GM23248 (cell line): ENCODE results near the gene CCDC175. TPM values are rescaled to one million over a fixed set of nuclear protein-coding genes. Genes with fewer than 3 reads are reported as not detected.

Experiments
- DNase-seq: peaks from one replicate; pipeline ENCODE4 v3.0.0-alpha.2; 2015
- H2AFZ ChIP-seq: fragments of 200-600 bp; sonication (generic); 2 replicates; pipeline ENCODE4 v1.6.1; 2016; ENCODE audit warnings: antibody characterized with exemption
- H3F3A ChIP-seq: fragments of 200-600 bp; sonication (generic); 2 replicates; pipeline ENCODE4 v1.6.1; 2016; ENCODE audit warnings: mild to moderate bottlenecking, antibody characterized with exemption, mixed run types; ENCODE audit not compliant: insufficient read depth
- H3K27ac ChIP-seq: fragments of 200-600 bp; sonication (generic); 2 replicates; pipeline ENCODE4 v1.5.1; 2016; ENCODE audit warnings: mild to moderate bottlenecking
- H3K27me3 ChIP-seq: fragments of 200-600 bp; sonication (generic); replicated peaks from 2 replicates; pipeline ENCODE4 v1.6.1; 2016; ENCODE audit warnings: mild to moderate bottlenecking; ENCODE audit not compliant: insufficient read depth
- H3K36me3 ChIP-seq: fragments of 200-600 bp; sonication (generic); 2 replicates; pipeline ENCODE4 v1.6.1; 2016; ENCODE audit warnings: low read depth, mild to moderate bottlenecking
- H3K4me1 ChIP-seq: fragments of 200-600 bp; sonication (generic); 2 replicates; pipeline ENCODE4 v1.6.1; 2016; ENCODE audit warnings: mild to moderate bottlenecking; ENCODE audit not compliant: insufficient read depth
- H3K4me2 ChIP-seq: fragments of 200-600 bp; sonication (generic); one replicate; pipeline ENCODE4 v1.6.1; 2016; ENCODE audit warnings: mild to moderate bottlenecking; ENCODE audit not compliant: unreplicated experiment
- H3K4me3 ChIP-seq: fragments of 200-600 bp; sonication (generic); 2 replicates; pipeline ENCODE4 v1.5.1; 2016; ENCODE audit warnings: mild to moderate bottlenecking
- H3K79me2 ChIP-seq: fragments of 200-600 bp; sonication (generic); 2 replicates; pipeline ENCODE4 v1.6.1; 2016; ENCODE audit warnings: mild to moderate bottlenecking; ENCODE audit not compliant: insufficient read depth
- H3K9ac ChIP-seq: fragments of 200-600 bp; sonication (generic); 2 replicates; pipeline ENCODE4 v1.6.1; 2016; ENCODE audit warnings: mild to moderate bottlenecking
- H3K9me2 ChIP-seq: fragments of 200-600 bp; sonication (generic); 2 replicates; pipeline ENCODE4 v1.6.1; 2016; ENCODE audit warnings: mixed run types, mild to moderate bottlenecking, moderate library complexity; ENCODE audit not compliant: insufficient read depth
- H3K9me3 ChIP-seq: fragments of 200-600 bp; sonication (generic); one replicate; pipeline ENCODE4 v1.6.1; 2017; ENCODE audit warnings: low read depth
- H4K20me1 ChIP-seq: fragments of 200-600 bp; sonication (generic); 2 replicates; pipeline ENCODE4 v1.6.0; 2016; ENCODE audit not compliant: insufficient read depth
- EZH2 ChIP-seq: fragments of 200-600 bp; sonication (generic); IDR thresholded peaks from 2 replicates; pipeline ENCODE4 v1.6.1; 2018; ENCODE audit warnings: antibody characterized with exemption, mild to moderate bottlenecking; ENCODE audit not compliant: insufficient read depth, poor library complexity, severe bottlenecking
- EZH2phosphoT487 ChIP-seq: fragments of 200-600 bp; sonication (generic); IDR thresholded peaks from 2 replicates; pipeline ENCODE4 v1.6.1; 2018; ENCODE audit warnings: antibody characterized with exemption, moderate library complexity, mild to moderate bottlenecking, low read depth; ENCODE audit not compliant: insufficient read depth
- WGBS, 2 experiments: methylation state at CpG; one replicate each; pipeline ENCODE4 v1.1.6; 2015 to 2017; ENCODE audit warnings: low lambda C conversion rate in 2 of 2, low coverage in 1 of 2; ENCODE audit errors: missing lambda C conversion rate in 2 of 2; 5-methylcytosine and 5-hydroxymethylcytosine counted together
- in situ Hi-C: fragments of 300-500 bp; cut with MboI; formaldehyde crosslinking; loops from 2 replicates; pipeline ENCODE4 v1.15.0; 2020
- polyA plus RNA-seq: library from polyadenylated mRNA; unstranded; fragments of >200 nt; fragmentation: Nextera tagmentation; extraction: Ambion mirVana; gene quantifications from 2 replicates; pipeline ENCODE4 v1.2.1, GENCODE V29; 2016
- total RNA-seq: library from RNA; depleted of rRNA; stranded (reverse); fragments of >200 nt; shearing (Covaris generic); gene quantifications from 2 replicates; pipeline ENCODE4 v1.2.3, GENCODE V29; 2014

The CCDC175 gene
- total and polyA plus RNA-seq, 2 experiments from 2014 or later, result not detected

DNA sequence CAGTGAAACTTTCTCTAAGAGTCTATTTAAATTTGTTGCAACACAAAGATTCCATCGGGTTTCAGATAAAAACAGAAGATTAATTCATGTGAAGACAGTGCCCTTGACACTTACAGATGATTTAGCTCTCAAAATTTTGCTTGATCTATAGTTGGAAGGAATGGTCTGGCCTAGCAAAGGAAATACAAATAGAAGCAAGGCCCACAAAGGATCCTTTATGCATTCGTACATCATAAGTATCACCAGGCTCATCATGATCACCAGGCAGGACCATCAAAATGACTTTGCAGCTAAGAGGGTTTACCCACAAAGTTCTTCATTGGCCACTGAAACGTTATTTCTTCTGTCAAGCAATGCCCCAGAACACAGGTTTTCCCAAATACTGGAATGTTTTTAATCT is 67.5 kb downstream of the CCDC175 start:
- in situ Hi-C loops, result no loop called here

DNA sequence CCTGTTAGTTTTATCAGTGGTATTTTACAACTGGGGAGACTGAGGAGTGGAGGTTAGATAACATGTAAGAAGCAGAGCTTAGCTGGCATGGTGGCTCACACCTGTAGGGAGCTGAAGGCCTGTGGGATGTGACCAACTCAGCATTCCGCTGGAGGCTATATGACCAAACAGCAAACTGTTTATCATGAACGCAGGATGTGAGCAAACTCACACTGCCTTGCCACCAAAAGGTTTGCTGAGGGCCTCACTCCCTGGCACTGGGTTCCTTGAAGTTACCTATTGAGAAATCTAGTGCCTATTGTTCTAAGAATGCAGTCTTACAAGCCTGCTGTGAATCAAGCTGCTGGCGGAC is 68.9 kb downstream of the CCDC175 start:
- in situ Hi-C loops, result no loop called here
- TF ChIP-seq EZH2, result no peak
- no peak for TF ChIP-seq EZH2phosphoT487
- no peaks in the 10 kb centered on the region for H3K79me2 ChIP-seq
- H3K9ac ChIP-seq, result no peak overlapping the region
- 81 to 90% methylated on average over 3 of the region's 3 CpGs for WGBS, 2 experiments
- H3K36me3 ChIP-seq, result peaks cover 20% of the 10 kb centered on the region; the same call in 1 of the 2 replicates
- H3F3A ChIP-seq, result 0 out of 2 replicates have a peak, but pooled peaks cover 6% of the 10 kb centered on the region
- H4K20me1 ChIP-seq, result no peaks in the 10 kb centered on the region
- DNase-seq, result no peak
- no peak overlapping the region for H3K4me3 ChIP-seq
- H3K4me2 ChIP-seq, result no peak overlapping the region
- no peaks in the 10 kb centered on the region for H3K27me3 ChIP-seq
- no peaks in the 10 kb centered on the region for H3K9me2 ChIP-seq
- H3K27ac ChIP-seq, result no peak overlapping the region
- no peak overlapping the region for H2AFZ ChIP-seq
- no peaks in the 10 kb centered on the region for H3K9me3 ChIP-seq
- H3K4me1 ChIP-seq, result no peaks in the 10 kb centered on the region

More for the DNA sequence above, 67.5 kb downstream of the CCDC175 start:
- H4K20me1 ChIP-seq, result no peaks in the 10 kb centered on the region
- no peak overlapping the region for H3K4me2 ChIP-seq
- no peak for TF ChIP-seq EZH2
- H3K9me2 ChIP-seq, result no peaks in the 10 kb centered on the region
- no peak overlapping the region for H3K4me3 ChIP-seq
- DNase-seq, result no peak
- H3K4me1 ChIP-seq, result no peaks in the 10 kb centered on the region
- H3K36me3 ChIP-seq, result peaks cover 9% of the 10 kb centered on the region; the same call in 1 of the 2 replicates
- H3K9ac ChIP-seq, result no peak overlapping the region
- H2AFZ ChIP-seq, result no peak overlapping the region
- 52 to 54% methylated on average over 3 of the region's 3 CpGs for WGBS, 2 experiments
- no peaks in the 10 kb centered on the region for H3K79me2 ChIP-seq
- H3K27me3 ChIP-seq, result no peaks in the 10 kb centered on the region
- H3K27ac ChIP-seq, result no peak overlapping the region
- H3K9me3 ChIP-seq, result no peaks in the 10 kb centered on the region
- H3F3A ChIP-seq, result 0 out of 2 replicates have a peak, but pooled peaks cover 6% of the 10 kb centered on the region

DNA sequence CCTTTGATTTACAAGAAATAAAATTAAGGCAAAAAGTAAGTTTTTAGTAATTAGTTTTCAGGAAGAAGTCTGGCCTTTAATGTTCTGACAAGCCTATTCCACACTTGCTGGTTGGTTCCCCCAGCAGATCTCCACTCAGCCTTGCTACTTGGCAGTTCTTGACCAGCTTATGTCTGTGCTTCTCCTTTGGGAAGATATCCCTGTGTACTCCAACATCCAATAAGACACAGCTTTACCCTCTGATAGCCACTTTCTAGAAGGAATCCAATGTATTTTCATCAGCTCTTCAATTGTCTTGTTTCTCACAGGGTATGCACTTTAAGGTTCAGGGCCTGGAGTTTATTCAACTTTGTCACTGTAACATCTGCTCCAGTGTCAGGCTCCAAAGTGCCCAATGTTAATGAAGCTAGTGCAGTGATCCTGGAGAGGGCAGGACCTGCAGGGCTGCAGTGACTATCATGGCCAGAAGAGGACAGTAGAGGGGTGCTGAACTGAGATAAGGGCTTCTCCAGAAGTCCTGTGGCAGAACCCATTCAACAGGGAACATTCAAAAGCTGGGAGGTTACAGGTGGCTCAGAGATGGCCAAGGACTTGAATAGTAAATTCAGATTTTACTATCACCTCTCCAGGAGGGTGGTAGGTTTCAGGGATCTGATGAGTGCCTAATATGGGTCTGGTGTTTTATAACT is 69.4 kb downstream of the CCDC175 start:
- 0 out of 2 replicates have a peak, but pooled peaks cover 6% of the 10 kb centered on the region for H3F3A ChIP-seq
- no peak overlapping the region for H3K9ac ChIP-seq
- no peak overlapping the region for H3K27ac ChIP-seq
- no peaks in the 10 kb centered on the region for H4K20me1 ChIP-seq
- H3K36me3 ChIP-seq, result peaks cover 20% of the 10 kb centered on the region; the same call in 1 of the 2 replicates
- H2AFZ ChIP-seq, result no peak overlapping the region
- no peaks in the 10 kb centered on the region for H3K9me2 ChIP-seq
- H3K4me3 ChIP-seq, result no peak overlapping the region
- peak; percentile 58 for DNase-seq
- TF ChIP-seq EZH2, result no peak
- H3K27me3 ChIP-seq, result no peaks in the 10 kb centered on the region
- H3K9me3 ChIP-seq, result no peaks in the 10 kb centered on the region
- in situ Hi-C loops, result no loop called here
- H3K4me2 ChIP-seq, result no peak overlapping the region
- H3K79me2 ChIP-seq, result no peaks in the 10 kb centered on the region
- H3K4me1 ChIP-seq, result no peaks in the 10 kb centered on the region

DNA sequence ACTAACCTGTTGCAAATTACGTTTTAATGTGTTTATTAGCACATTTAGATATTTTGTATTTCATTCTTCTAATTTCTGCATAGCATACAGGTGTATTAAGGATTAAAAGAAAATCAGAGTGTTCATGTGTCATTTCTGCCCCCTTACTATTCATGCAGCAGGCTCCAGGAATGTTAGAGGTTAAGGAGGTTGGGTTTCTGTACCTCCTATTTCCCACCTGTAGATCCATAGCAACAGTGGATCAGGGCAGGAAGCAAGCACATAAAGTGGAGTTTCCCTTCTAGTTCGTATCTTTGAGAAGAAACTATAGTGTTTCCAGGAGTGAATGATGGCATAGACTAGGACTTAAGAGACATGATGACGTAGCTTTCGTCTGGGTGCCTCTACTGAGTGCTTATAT is 73.4 kb downstream of the CCDC175 start:
- H3K36me3 ChIP-seq, result peaks cover 48% of the 10 kb centered on the region
- H3K27me3 ChIP-seq, result no peaks in the 10 kb centered on the region
- H3F3A ChIP-seq, result 0 out of 2 replicates have a peak, but pooled peaks cover 6% of the 10 kb centered on the region
- DNase-seq, result no peak
- no peaks in the 10 kb centered on the region for H3K9me2 ChIP-seq
- H3K4me3 ChIP-seq, result no peak overlapping the region
- H2AFZ ChIP-seq, result no peak overlapping the region
- H3K4me2 ChIP-seq, result no peak overlapping the region
- no peak overlapping the region for H3K27ac ChIP-seq
- 82 to 92% methylated on average over 4 of the region's 4 CpGs for WGBS, 2 experiments
- TF ChIP-seq EZH2phosphoT487 (no peak), EZH2 (no peak)
- H4K20me1 ChIP-seq, result no peaks in the 10 kb centered on the region
- in situ Hi-C loops, result no loop called here
- H3K79me2 ChIP-seq, result 0 out of 2 replicates have a peak, but pooled peaks cover 16% of the 10 kb centered on the region
- no peaks in the 10 kb centered on the region for H3K4me1 ChIP-seq
- H3K9me3 ChIP-seq, result no peaks in the 10 kb centered on the region
- H3K9ac ChIP-seq, result no peak overlapping the region

DNA sequence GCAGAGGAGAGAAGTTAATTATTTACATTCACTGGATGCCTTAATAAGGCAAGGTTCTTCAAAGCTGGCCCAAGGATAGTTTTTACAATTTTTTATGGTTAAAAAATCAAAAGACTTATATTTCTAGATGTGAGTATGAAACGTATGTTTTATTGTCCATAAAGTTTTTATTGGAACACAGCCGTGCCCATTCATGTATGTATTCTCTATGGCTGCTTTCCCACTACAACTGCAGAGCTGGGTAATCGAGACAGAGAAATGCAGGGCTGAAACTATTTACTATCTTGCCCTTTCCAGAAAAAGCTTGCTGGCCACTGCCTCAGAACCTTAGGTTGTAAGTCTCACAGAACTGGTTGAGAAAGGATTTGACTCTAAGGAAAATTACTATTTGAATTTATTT is 75.9 kb downstream of the CCDC175 start:
- no peaks in the 10 kb centered on the region for H4K20me1 ChIP-seq
- H3K9me2 ChIP-seq, result no peaks in the 10 kb centered on the region
- H3K27ac ChIP-seq, result no peak overlapping the region
- H2AFZ ChIP-seq, result no peak overlapping the region
- 0 out of 2 replicates have a peak, but pooled peaks cover 4% of the 10 kb centered on the region for H3F3A ChIP-seq
- in situ Hi-C loops, result no loop called here
- H3K4me2 ChIP-seq, result no peak overlapping the region
- H3K9me3 ChIP-seq, result no peaks in the 10 kb centered on the region
- no peaks in the 10 kb centered on the region for H3K27me3 ChIP-seq
- WGBS, 2 experiments, result 85 to 86% methylated on average over 3 of the region's 3 CpGs
- H3K4me1 ChIP-seq, result no peaks in the 10 kb centered on the region
- no peak overlapping the region for H3K9ac ChIP-seq
- no peak for TF ChIP-seq EZH2phosphoT487
- TF ChIP-seq EZH2, result no peak
- DNase-seq, result no peak
- H3K4me3 ChIP-seq, result no peak overlapping the region
- 0 out of 2 replicates have a peak, but pooled peaks cover 23% of the 10 kb centered on the region for H3K79me2 ChIP-seq
- H3K36me3 ChIP-seq, result peaks cover 52% of the 10 kb centered on the region
